Measurements from ENCODE around the gene AEBP2. TPM values are rescaled to one million over a fixed set of nuclear protein-coding genes. Genes with fewer than 3 reads are reported as not detected.

AEBP2 gene
- total and polyA plus RNA-seq, 7 donors: 5.3 to 24.6 (median 21.6) TPM

DNA sequence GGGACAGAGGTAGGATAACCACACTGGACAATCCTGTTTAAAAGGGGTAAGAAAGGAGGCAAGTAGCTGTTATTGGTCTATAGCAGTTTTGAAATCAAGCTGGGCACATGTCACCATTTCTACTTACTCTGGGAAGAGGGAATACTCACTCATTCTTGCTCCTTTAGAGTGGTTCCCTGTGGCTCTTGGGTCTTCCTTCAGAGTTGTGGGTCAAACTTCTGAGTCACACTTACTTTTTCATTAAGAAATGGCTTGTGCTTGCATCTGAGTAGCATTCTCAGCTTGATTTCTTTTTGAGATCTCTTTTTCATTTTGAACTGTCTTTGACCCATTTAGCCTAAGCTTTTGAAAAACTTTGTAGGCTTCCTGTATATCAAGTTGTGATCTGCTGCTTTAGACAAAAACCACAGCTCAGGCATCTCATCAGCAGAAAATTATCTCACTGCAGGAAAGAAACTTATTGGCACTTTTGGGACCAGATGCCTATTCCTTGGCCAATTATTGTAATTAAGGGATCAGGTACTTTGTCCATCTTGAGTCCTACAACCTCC is 122.2 kb downstream of the AEBP2 start:
- TF ChIP-seq, protein P1, sequence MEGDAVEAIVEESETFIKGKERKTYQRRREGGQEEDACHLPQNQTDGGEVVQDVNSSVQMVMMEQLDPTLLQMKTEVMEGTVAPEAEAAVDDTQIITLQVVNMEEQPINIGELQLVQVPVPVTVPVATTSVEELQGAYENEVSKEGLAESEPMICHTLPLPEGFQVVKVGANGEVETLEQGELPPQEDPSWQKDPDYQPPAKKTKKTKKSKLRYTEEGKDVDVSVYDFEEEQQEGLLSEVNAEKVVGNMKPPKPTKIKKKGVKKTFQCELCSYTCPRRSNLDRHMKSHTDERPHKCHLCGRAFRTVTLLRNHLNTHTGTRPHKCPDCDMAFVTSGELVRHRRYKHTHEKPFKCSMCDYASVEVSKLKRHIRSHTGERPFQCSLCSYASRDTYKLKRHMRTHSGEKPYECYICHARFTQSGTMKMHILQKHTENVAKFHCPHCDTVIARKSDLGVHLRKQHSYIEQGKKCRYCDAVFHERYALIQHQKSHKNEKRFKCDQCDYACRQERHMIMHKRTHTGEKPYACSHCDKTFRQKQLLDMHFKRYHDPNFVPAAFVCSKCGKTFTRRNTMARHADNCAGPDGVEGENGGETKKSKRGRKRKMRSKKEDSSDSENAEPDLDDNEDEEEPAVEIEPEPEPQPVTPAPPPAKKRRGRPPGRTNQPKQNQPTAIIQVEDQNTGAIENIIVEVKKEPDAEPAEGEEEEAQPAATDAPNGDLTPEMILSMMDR (IDR thresholded peaks at IDR 0.05): no peak
- H3K36me3 ChIP-seq (ENCODE audit: insufficient read depth in 1 of 2, low read depth in 1 of 2): peaks cover 0 to 4% of the 10 kb centered on the region in 2 donors
- H3K27ac ChIP-seq: no peak overlapping the region
- intact Hi-C loops (cut with DNase I): no loop called here
- no peak overlapping the region for H3K4me3 ChIP-seq
- H3K4me1 ChIP-seq: no peaks in the 10 kb centered on the region
- no peaks in the 10 kb centered on the region for H3K9me3 ChIP-seq
- DNase-seq (no peak), ATAC-seq (no peak)
- no peaks in the 10 kb centered on the region for H3K27me3 ChIP-seq (ENCODE audit: insufficient read depth in 3 of 3, low read length in 2 of 3)

Measured in psoas muscle (tissue), 8 donors.